ENCODE measurements around the gene PARD6G. TPM values are rescaled to one million over a fixed set of nuclear protein-coding genes. Genes with fewer than 3 reads are reported as not detected.

PARD6G gene
- total and polyA plus RNA-seq, 2 of the 13 experiments (the other 11 are each of a cell fraction or from before 2014, with no cell fraction given): 3.6 to 7.4 TPM

DNA sequence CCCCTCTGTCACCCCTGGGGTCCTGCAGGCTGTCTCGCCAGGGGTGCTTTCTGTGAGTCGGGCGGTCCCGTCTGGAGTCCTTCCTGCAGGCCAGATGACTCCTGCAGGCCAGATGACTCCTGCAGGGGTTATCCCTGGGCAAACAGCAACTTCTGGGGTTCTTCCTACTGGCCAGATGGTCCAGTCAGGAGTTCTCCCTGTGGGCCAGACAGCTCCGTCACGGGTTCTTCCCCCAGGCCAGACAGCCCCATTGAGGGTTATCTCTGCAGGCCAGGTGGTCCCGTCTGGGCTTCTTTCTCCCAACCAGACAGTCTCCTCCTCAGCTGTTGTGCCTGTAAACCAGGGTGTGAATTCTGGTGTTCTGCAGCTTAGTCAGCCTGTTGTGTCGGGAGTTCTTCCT, 110.6 kb downstream of the PARD6G start (continued):
- TF ChIP-seq, protein P1, sequence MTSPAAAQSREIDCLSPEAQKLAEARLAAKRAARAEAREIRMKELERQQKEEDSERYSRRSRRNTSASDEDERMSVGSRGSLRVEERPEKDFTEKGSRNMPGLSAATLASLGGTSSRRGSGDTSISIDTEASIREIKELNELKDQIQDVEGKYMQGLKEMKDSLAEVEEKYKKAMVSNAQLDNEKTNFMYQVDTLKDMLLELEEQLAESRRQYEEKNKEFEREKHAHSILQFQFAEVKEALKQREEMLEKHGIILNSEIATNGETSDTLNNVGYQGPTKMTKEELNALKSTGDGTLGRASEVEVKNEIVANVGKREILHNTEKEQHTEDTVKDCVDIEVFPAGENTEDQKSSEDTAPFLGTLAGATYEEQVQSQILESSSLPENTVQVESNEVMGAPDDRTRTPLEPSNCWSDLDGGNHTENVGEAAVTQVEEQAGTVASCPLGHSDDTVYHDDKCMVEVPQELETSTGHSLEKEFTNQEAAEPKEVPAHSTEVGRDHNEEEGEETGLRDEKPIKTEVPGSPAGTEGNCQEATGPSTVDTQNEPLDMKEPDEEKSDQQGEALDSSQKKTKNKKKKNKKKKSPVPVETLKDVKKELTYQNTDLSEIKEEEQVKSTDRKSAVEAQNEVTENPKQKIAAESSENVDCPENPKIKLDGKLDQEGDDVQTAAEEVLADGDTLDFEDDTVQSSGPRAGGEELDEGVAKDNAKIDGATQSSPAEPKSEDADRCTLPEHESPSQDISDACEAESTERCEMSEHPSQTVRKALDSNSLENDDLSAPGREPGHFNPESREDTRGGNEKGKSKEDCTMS (CRISPR knock-in tag; conservative IDR thresholded peaks at IDR 0.05): no peak

DNA sequence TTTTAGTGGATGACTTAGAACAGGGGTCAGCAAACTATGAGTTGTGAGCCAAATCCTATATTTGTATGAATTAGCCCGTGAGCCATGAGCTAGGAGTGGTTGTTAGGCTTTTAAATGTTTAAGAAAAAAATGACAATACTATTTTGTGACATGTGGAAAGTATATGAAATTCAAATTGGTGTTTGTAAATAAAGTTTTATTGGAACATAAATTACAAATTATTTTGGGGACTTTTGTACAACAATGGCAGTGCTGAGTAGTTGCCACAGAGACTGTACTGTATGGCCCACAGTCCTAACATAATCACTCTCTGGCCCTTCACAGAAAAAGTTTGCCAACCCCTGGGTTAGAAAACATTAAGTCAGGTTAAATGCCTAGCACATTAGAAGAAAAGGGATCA, 112.2 kb downstream of the PARD6G start:
- Histone ChIP-seq H3K4me1 (ENCODE audit: insufficient read depth, low read length) (no peaks in the 10 kb centered on the region), H3K9ac (ENCODE audit: insufficient read depth, low read depth, low read length) (no peak overlapping the region), H2AFZ (ENCODE audit: low read length) (no peak overlapping the region), H3K27ac (ENCODE audit: extremely low read length, insufficient read depth, low read length) (no peak overlapping the region), H3K27me3 (ENCODE audit: control insufficient read depth in 1 of 2, insufficient read depth in 2 of 2, low read length in 2 of 2) (no peaks in the 10 kb centered on the region), H3K4me2 (ENCODE audit: low read depth, low read length) (no peak overlapping the region), H4K20me1 (ENCODE audit: insufficient read depth, low read length) (peaks cover 9% of the 10 kb centered on the region; the same call in 1 of the 2 replicates), H3K4me3 (replicated peaks in 1 of 3; ENCODE audit: insufficient read depth in 1 of 3, low read depth in 2 of 3, low read length in 3 of 3) (no peak overlapping the region), H3K9me3 (ENCODE audit: low read length) (no peaks in the 10 kb centered on the region), H3K36me3 (replicated peaks in 1 of 2; ENCODE audit: control insufficient read depth in 1 of 2, insufficient read depth in 2 of 2, low read length in 2 of 2) (peaks cover 39 to 84% of the 10 kb centered on the region in 2 experiments), H3K79me2 (ENCODE audit: insufficient read depth, low read length) (peaks cover 18% of the 10 kb centered on the region)
- intact Hi-C loops (cut with micrococcal nuclease; ENCODE audit: unreplicated experiment): no loop called here
- FAIRE-seq (no peak), ATAC-seq (no peak), DNase-seq (ENCODE audit: low spot score) (no peak)
- ChIA-PET POLR2A (no interaction called here), CTCF (ENCODE audit: low intra/inter-chr PET ratio, low total read pairs) (no interaction called here)
- WGBS (ENCODE audit: low lambda C conversion rate): 100% methylated on average over 1 of the region's 1 CpG
- BruUV-seq (replicated peaks): no TSS peak
- in situ Hi-C loops (cut with HindIII; ENCODE audit: extremely low pct_ligation_motif_present, low pct_unique_long_range_greater_than_20kb): no loop called here
- TF ChIP-seq PAX8 (CRISPR knock-in tag; IDR thresholded peaks at IDR 0.05; ENCODE audit: borderline replicate concordance) (no peak), REPIN1 (CRISPR knock-in tag; IDR thresholded peaks at IDR 0.05; ENCODE audit: borderline replicate concordance, low read depth) (no peak), SALL2 (CRISPR knock-in tag; IDR thresholded peaks at IDR 0.05) (no peak), SOX6 (IDR thresholded peaks at IDR 0.05) (no peak), SOX6 (CRISPR knock-in tag; IDR thresholded peaks at IDR 0.05) (no peak), SMAD3 (CRISPR knock-in tag; IDR thresholded peaks at IDR 0.05) (no peak), ZNF678 (CRISPR knock-in tag; IDR thresholded peaks at IDR 0.05) (no peak), ZC3H4 (CRISPR knock-in tag; IDR thresholded peaks at IDR 0.05; ENCODE audit: borderline replicate concordance) (no peak)
- TF ChIP-seq, protein P2, sequence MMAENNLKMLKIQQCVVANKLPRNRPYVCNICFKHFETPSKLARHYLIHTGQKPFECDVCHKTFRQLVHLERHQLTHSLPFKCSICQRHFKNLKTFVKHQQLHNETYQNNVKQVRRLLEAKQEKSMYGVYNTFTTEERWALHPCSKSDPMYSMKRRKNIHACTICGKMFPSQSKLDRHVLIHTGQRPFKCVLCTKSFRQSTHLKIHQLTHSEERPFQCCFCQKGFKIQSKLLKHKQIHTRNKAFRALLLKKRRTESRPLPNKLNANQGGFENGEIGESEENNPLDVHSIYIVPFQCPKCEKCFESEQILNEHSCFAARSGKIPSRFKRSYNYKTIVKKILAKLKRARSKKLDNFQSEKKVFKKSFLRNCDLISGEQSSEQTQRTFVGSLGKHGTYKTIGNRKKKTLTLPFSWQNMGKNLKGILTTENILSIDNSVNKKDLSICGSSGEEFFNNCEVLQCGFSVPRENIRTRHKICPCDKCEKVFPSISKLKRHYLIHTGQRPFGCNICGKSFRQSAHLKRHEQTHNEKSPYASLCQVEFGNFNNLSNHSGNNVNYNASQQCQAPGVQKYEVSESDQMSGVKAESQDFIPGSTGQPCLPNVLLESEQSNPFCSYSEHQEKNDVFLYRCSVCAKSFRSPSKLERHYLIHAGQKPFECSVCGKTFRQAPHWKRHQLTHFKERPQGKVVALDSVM (CRISPR knock-in tag; IDR thresholded peaks at IDR 0.05): no peak
- TF ChIP-seq, protein P3, sequence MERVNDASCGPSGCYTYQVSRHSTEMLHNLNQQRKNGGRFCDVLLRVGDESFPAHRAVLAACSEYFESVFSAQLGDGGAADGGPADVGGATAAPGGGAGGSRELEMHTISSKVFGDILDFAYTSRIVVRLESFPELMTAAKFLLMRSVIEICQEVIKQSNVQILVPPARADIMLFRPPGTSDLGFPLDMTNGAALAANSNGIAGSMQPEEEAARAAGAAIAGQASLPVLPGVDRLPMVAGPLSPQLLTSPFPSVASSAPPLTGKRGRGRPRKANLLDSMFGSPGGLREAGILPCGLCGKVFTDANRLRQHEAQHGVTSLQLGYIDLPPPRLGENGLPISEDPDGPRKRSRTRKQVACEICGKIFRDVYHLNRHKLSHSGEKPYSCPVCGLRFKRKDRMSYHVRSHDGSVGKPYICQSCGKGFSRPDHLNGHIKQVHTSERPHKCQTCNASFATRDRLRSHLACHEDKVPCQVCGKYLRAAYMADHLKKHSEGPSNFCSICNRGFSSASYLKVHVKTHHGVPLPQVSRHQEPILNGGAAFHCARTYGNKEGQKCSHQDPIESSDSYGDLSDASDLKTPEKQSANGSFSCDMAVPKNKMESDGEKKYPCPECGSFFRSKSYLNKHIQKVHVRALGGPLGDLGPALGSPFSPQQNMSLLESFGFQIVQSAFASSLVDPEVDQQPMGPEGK (CRISPR knock-in tag; IDR thresholded peaks at IDR 0.05): no peak
- TF ChIP-seq, protein P4, sequence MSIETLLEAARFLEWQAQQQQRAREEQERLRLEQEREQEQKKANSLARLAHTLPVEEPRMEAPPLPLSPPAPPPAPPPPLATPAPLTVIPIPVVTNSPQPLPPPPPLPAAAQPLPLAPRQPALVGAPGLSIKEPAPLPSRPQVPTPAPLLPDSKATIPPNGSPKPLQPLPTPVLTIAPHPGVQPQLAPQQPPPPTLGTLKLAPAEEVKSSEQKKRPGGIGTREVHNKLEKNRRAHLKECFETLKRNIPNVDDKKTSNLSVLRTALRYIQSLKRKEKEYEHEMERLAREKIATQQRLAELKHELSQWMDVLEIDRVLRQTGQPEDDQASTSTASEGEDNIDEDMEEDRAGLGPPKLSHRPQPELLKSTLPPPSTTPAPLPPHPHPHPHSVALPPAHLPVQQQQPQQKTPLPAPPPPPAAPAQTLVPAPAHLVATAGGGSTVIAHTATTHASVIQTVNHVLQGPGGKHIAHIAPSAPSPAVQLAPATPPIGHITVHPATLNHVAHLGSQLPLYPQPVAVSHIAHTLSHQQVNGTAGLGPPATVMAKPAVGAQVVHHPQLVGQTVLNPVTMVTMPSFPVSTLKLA (IDR thresholded peaks at IDR 0.05): no peak
- TF ChIP-seq, protein P5, sequence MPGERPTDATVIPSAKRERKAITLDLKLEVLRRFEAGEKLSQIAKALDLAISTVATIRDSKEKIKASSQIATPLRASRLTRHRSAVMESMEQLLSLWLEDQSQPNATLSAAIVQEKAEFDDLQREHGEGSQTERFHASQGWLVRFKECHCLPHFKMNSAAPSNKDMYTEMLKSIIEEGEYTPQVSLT (CRISPR knock-in tag; IDR thresholded peaks at IDR 0.05; ENCODE audit: borderline replicate concordance, low read depth): no peak
- TF ChIP-seq, protein P6, sequence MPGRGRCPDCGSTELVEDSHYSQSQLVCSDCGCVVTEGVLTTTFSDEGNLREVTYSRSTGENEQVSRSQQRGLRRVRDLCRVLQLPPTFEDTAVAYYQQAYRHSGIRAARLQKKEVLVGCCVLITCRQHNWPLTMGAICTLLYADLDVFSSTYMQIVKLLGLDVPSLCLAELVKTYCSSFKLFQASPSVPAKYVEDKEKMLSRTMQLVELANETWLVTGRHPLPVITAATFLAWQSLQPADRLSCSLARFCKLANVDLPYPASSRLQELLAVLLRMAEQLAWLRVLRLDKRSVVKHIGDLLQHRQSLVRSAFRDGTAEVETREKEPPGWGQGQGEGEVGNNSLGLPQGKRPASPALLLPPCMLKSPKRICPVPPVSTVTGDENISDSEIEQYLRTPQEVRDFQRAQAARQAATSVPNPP (CRISPR knock-in tag; IDR thresholded peaks at IDR 0.05): no peak

All from HepG2 (cell line).